Tibial nerve (tissue), 4 donors: ENCODE data around the gene ZNG1C.
"Not testable (repeated sequence)": the region's sequence is repeated elsewhere in the genome, so short reads cannot be mapped to it uniquely, and the experiment has no call there.

Experiments
- CTCF ChIP-seq, 5 experiments: fragments of 200-600 bp in 3 of 5; fragments of 450-650 bp in 2 of 5; sonication (generic) in 3 of 5; IDR thresholded peaks; one replicate each; pipeline ENCODE4 v1.5.1; 2016 to 2019; ENCODE audit warnings: antibody characterized with exemption in 5 of 5, mild to moderate bottlenecking in 3 of 5, moderate library complexity in 2 of 5
- EP300 ChIP-seq, 2 donors: sonication (generic); formaldehyde crosslinking; IDR thresholded peaks; one replicate each; pipeline ENCODE4 v1.6.1; 2017; ENCODE audit warnings: antibody characterized with exemption in 2 of 2, mild to moderate bottlenecking in 1 of 2

GRCh38 chr9:68304212-68304611 lies 62.4 kb downstream of the ZNG1C start:
- TF ChIP-seq CTCF, EP300 (IDR thresholded peaks at IDR 0.05): not testable (repeated sequence)
